NCI-H524 treated with DMSO at 0.1 percent for 48 hours (cell line): ENCODE results near the gene ZNF101.

Experiments used
- DNase-seq: peaks from one replicate; lab custom pipeline; 2025; lab: John Stamatoyannopoulos, UW

The ZNF101 gene

DNA sequence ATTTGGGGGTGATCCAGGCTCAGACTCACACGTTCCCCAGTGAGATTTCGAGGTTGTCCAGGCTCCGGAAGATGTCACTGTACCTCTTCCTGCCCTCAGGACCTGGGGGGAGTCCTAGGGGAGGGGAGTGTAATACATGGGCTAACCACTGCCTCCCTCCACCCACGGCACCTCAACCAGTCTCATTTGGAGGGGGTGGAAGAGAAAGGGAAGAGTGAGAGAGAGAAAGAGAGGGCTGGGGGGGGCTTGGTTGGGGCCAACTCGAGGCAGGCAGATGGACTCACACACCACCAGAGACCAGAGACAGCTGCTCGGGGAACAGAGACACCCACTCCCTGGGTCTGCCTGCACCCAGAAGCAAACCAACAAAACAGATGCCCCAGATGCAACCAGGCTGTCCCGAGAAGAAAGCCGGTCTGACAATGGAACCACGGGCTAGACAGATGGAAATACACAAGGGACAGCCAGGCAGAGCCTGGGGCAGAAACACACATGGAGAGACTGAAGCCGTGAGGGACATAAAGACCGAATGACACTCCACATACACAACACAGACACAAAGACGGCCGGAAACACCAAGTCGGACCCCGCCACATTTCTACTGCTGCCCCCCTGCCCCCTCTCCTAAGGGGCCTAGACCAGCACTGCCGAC lies 26.0 kb upstream of the ZNF101 start:
- DNase-seq: no peak

DNA sequence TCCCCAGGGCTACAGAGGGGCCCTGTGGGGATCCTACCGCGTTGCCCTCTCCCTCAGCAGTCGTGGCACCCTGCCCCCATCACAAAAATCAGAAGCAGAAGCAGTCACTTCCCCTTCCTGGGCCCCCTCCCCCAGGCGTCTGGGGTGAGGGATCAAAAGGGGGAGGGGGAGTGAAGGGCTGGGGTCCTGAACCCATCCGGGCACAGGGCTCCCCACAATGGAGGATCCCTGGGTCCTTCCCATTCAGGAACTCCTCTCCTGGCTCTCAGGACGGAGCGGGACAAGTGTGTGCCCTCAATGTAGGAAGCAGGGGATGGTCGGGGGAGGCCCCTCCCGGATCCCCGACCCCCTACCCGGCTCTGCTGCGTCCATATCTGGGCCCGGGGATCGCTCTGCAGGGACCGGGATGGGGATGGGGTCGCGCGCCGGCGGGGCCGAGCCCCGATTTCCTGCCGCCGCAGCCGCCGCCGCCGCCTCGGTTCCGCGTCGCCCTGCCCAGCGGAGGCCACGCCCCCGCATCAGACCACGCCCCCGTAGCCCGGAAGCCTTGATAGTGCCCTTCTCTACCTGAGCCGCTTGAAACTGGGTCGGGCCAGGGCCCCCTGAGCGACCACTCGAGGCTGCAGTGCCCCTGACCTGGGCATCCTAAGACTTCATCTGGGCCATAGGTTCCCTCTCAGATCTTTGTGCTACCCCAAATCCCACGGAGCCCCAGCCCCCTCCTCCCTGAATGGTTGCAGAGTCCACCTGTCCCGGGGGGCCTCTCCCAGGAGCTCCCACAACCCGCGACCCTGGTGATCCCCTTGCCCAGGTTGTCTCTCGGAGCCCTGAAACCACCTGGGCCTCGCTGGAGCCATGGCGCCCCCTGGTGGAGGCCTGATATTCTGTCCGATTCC lies 25.2 kb upstream of the ZNF101 start, which contains the start of gene GMIP:
Gene GMIP (minus strand): TSS at position 500 of the 896 bp plus-strand sequence. CDS start 128 bp downstream, at position 372.
- DNase-seq: no peak

DNA sequence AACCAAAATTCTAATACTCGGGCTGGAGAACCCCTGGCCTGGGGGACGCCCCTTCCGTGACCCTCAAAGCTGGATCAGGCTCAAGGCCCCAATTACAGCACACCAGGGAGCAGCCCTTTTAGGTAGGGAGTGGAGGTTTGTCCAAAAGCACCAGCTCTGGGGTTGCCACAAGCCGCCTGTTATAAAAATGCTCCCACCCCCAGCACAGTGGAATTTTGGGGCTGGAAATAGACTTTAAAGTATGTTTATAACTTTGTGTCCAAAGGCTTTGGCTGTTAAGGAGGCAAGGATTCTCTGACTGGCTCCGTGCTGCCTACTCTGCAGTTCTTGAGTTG lies 24.6 kb upstream of the ZNF101 start:
- DNase-seq: no peak

GRCh38 chr19:19645233-19645870 lies 23.3 kb upstream of the ZNF101 start:
- no peak for DNase-seq

DNA sequence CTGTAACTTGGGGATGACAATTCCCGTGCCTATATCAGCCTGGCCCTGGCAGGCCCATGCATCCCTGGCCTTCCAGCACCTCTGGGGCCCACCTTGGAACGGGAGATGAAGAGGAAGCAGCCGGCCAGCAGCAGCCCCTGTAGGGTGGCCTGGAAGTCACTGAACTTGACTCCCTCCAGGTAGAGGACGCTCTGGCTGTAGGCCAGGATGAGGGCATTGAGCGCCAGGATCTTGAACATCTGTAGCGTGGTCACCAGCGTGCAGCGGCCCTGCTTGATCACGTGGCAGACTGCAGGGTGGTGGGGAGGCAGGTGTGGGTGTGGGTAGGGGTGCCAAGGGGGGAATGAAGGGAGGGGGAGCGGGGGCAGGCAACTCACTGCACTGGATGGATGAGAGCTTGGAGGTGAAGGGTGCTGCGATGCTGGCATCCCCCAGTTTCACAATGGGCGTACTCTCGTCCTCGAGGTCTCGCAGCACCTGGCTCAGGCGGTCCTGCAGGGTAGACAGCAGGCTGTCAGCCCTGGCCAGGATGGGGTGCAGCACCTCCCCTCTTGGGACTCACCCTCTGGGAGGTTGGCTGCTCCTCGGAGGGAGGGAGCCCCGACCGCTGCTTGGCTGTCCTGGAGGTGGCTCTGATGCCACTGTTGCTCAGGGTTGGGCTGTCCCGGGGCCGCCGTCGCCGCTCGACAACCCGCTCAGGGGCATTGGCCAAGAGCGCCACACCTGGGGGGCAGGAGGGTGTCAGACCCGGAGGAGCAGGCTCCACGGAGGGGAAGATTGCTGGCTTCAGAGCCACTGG lies 21.4 kb upstream of the ZNF101 start:
- no peak for DNase-seq

- DNase-seq: no peak
These were observed 19.5 kb upstream of the ZNF101 start for GRCh38 chr19:19649155-19649554.

DNA sequence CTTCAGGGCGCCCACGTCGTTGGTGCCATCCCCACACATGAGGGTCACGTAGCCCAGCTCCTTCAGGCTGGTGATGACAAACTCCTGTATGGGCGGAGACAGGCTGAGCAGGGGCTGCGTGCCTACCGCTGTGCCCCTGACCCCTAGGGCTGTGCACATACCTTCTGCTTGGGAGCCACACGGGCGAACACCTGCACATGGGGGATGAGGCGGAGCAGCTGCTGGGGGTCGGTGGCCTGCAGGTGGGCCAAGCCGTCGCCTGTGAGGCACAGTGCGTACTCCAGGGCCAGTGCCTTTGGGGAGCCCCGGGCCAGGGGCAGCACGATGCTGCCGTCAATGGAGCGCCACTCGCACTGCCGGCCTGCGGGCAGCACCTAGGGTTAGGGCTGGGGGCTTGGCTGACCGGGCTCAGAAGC lies 19.1 kb upstream of the ZNF101 start:
- DNase-seq: no peak

- DNase-seq: no peak
These were observed 18.3 kb upstream of the ZNF101 start for GRCh38 chr19:19650331-19650730.

- DNase-seq: no peak
These were observed 17.6 kb upstream of the ZNF101 start for GRCh38 chr19:19651076-19651475.

DNA sequence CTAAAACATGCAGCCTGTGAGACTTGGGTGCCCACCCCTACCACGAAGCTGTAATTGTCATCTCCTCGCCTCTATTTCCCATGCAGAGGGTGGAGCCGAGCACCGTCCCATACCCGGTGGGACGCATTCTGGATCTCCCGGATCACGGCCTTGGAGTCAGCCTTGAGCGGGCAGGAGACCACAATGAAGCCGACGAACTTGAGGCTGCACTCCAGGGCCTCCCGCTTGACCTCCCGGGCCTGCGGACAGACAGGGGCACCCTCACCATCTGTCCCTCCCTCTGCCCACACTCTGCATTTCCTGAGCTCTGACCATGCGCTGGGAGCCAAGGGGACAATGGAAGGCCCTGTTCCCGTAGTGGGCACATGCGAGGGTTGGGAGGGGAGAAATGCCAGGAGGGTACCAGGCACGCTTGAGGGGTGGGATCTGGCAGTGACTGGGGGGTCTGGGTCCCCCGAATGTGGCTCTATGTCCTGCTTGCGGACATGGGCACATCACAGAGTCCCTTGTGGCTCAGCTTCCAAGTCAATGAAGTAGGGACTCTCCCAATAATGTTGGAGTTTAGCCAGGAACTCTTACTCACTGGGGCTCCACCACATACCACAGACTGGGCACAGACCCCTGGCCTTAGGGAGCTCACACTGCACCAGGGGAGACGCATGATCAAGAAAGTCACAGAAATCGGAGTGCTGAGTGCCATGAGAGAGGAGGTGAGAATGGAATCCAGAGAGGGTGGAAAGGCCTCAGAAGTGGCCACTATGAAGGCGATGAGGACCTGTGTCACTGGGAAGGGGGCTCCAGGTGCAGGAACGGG lies 15.9 kb upstream of the ZNF101 start:
- no peak for DNase-seq

GRCh38 chr19:19653597-19654147 lies 15.0 kb upstream of the ZNF101 start:
- no peak for DNase-seq

GRCh38 chr19:19654441-19654840 lies 14.2 kb upstream of the ZNF101 start:
- DNase-seq: no peak

DNA sequence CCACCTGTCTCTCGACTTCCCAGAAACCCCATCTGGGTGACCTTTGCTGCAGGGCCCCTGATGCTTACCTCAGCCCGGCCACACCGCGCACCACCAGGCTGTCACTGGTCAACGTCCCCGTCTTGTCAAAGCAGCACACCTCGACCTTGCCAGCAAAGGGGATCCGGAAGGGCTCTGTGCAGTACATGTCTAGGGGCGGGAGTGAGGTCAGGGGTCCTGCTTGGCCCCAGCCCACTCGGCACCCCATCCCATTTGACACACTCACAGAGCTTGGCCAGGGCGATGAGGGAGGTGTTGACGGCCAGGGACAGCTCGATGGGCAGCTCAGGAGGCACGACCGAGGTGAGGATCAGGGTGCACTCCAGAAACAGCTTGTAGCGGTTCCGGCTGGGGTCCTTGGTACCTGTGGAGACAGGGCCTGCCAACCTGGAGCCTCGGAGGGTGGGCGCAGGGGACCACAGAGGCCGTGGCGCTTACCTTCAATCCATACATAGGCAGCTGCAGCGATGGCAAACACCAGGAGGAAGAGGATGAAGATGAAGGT lies 13.5 kb upstream of the ZNF101 start:
- no peak for DNase-seq

DNA sequence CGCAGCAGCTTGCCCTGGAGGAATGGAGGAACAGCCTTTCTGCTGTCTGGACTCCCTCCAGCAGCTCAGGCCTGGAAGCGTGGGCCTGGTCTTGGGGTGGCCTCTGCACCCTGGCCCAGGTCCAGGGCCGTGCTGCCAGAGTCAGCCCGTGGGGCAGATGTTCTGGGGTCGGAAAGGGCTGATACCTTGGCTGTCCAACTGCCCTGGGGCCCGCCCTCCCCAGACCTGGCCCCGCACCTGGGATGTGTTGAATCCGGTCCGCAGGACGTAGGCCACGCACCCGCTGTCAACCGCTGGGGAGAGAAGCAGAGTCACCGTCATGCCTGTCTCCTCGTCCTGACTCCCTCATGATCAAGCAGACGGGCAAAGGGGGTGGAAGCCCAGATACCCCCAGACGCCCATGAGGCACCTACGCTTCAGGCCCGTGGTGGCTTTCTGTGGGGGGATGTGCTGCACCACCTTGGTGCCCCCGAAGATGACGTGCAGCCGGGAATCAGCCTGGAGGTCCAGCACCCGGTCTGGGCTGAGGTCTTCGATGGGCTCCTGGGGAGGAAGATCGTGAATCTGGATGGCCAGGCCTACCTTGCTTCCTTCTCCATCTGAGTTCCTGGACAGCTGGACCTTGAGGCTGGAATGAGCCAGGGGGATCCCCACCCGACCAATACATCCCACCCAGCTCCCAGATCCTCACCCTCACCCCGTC lies 12.8 kb upstream of the ZNF101 start:
- DNase-seq: no peak

DNA sequence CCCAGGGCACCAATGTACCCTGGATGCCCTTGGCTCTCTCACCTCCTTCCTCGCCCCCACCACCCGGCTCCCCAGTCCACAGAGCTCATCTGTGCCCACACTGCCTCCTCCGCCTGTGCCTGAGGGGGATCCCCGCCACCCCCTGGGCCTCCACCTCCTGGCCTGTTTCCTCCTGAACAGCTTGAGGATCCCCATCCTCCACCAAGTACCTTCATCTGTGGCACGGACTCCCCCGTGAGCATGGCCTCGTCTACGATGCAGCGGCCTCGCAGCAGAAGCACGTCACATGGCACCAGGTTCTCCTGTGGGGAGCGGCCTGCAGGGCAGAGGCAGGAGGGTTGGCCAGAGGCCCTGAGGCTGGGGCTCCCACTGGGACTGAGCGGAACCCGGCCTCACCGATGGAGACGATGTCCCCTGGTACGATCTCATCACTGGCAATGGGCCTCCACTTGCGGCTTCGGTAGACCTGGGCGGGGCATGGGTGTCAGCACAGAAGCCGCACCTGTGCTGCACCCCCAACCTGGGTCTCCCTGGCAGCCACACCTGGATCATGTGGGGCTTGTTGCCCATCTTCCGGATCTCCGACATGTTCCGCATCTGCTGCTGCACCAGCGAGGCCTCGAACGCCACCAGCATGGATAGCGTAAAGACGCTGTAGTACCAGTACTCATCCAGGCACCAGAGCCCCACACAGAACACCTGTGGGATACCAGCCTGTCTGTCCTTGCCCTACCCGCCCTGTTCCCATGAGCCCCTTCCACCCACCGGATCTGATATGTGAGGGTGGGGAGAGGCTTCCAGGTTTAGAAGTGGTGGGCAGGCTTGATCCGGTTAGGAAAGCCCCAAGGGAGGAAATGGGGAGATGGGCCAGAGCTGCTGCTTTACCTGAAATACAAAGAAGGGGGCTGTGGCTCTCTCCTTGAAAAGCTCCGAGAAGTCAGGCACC lies 11.9 kb upstream of the ZNF101 start:
- no peak for DNase-seq

DNA sequence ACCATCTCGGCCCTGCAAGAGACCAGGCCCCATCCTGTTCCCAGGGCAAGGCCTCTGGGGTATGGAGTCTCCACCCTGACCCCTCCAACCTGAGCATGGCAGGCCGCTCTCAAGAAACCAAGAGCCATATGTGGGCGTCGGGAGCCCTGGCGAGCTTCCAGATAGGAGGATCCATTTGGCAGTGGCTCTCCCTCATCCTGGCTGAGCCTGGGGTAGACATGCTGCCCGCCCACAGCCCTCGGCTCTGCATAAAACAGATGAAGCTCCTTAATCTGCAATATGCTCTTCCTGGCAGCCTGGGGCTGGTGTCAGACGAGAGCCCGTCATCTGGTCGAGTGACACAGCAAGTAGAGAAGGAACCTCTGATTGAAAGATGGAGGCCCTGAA lies 11.2 kb upstream of the ZNF101 start:
- DNase-seq: peak; percentile 68

DNA sequence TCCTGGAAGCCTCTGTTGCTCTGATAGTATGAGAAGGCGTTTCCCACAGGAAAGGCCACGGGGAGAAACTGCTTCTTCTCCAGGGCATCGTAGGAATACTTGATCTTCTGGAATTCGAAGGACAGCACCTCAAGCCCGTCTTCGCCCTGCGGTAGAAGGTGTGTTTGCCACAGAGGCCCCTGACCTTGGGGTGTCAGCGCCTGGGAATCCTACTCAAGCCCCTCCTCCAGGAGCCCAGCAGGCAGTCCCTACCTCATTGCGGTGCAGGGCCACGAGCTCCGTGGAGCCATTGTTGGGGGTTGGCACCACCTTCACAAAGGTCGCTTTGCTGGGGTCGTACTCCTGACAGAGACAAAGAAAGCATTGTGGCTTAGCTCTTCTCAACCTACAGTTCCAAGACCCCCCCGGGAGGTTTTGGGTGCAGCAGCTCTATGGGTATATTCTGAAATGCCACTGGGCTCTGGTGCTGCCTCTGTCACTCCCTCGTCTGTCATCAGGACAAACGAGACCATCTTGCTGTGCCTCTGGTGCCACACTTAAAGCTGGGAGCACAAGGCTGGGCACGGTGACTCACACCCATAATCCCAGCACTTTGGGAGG lies 8.9 kb upstream of the ZNF101 start:
- DNase-seq: no peak

GRCh38 chr19:19661141-19661674 lies 7.4 kb upstream of the ZNF101 start:
- no peak for DNase-seq
